ENCODE results near the gene MINDY1. TPM values are rescaled to one million over a fixed set of nuclear protein-coding genes. Genes with fewer than 3 reads are reported as not detected.

Gene MINDY1
- total and polyA plus RNA-seq, 2 donors (not counting 1 experiment from before 2014, with no cell fraction given): 7.6 to 16.1 TPM

- DNase-seq (no peak), ATAC-seq (ENCODE audit: low read depth) (no peak)
- Histone ChIP-seq H2AFZ (ENCODE audit: insufficient read depth, low read depth, low read length, poor library complexity, severe bottlenecking) (no peak overlapping the region), H3K27me3 (replicated peaks in 1 of 4; ENCODE audit: control extremely low read depth in 1 of 4, control insufficient read depth in 3 of 4, insufficient read depth in 4 of 4, low read length in 3 of 4) (no peaks in the 10 kb centered on the region), H3K9me3 (ENCODE audit: control extremely low read depth in 1 of 3, control insufficient read depth in 2 of 3, insufficient read depth in 1 of 3, low read length in 2 of 3) (no peaks in the 10 kb centered on the region), H4K20me1 (ENCODE audit: control insufficient read depth, insufficient read depth, low read length, poor library complexity, severe bottlenecking) (peaks cover 34% of the 10 kb centered on the region), H3K9ac (ENCODE audit: low read length) (no peak overlapping the region), H3K4me3 (ENCODE audit: control extremely low read depth in 1 of 5, extremely low read depth in 1 of 5, insufficient read depth in 1 of 5, low read depth in 2 of 5, low read length in 4 of 5) (no peak overlapping the region), H3K4me2 (replicated peaks; ENCODE audit: low read depth, low read length, poor library complexity, severe bottlenecking) (no peak overlapping the region), H3K4me1 (ENCODE audit: control insufficient read depth in 2 of 2, insufficient read depth in 2 of 2, low read length in 2 of 2) (peaks cover 0 to 2% of the 10 kb centered on the region in 2 donors), H3K36me3 (replicated peaks in 1 of 2; ENCODE audit: control extremely low read depth in 1 of 2, control insufficient read depth in 1 of 2, extremely low read depth in 1 of 2, insufficient read depth in 2 of 2, low read length in 1 of 2) (peaks cover 3 to 72% of the 10 kb centered on the region in 2 experiments), H3K27ac (ENCODE audit: low read length in 2 of 2) (no peak overlapping the region), H3K79me2 (ENCODE audit: control insufficient read depth, insufficient read depth, low read length) (peaks cover 22% of the 10 kb centered on the region)
- ChIA-PET CTCF (interaction anchor here (4.1 kb wide), 1 partner anchor 15 kb away, joined by 14 read pairs; no protein-coding TSS in a partner anchor), POLR2A (no interaction called here)
- Mint-ChIP-seq H3K4me1 (peaks cover 7% of the 10 kb centered on the region), H3K27ac (no peak overlapping the region), H3K27me3 (no peaks in the 10 kb centered on the region), H3K9me3 (ENCODE audit: insufficient read depth) (no peaks in the 10 kb centered on the region), H3K4me3 (no peak overlapping the region)
- TF ChIP-seq EZH2 (IDR thresholded peaks at IDR 0.05; ENCODE audit: borderline replicate concordance, insufficient read depth, low read depth, low read length, poor library complexity, severe bottlenecking) (no peak), CTCF (IDR thresholded peaks at IDR 0.05) (no peak)
- intact Hi-C loops (cut with micrococcal nuclease): no loop called here
- 88% methylated on average over 3 of the region's 6 CpGs for WGBS (ENCODE audit: insufficient coverage)
Observed at GRCh38 chr1:150966011-150966410, 40.7 kb downstream of the MINDY1 start.

GRCh38 chr1:150965605-150966004 is 41.1 kb downstream of the MINDY1 start:
- WGBS (ENCODE audit: insufficient coverage): no CpG with 5 or more reads among the region's 4 CpGs
- Histone ChIP-seq H3K27ac (ENCODE audit: low read length in 2 of 2) (no peak overlapping the region), H3K4me2 (replicated peaks; ENCODE audit: low read depth, low read length, poor library complexity, severe bottlenecking) (no peak overlapping the region), H3K4me3 (ENCODE audit: control extremely low read depth in 1 of 5, extremely low read depth in 1 of 5, insufficient read depth in 1 of 5, low read depth in 2 of 5, low read length in 4 of 5) (no peak overlapping the region), H4K20me1 (ENCODE audit: control insufficient read depth, insufficient read depth, low read length, poor library complexity, severe bottlenecking) (peaks cover 30% of the 10 kb centered on the region), H3K36me3 (replicated peaks in 1 of 2; ENCODE audit: control extremely low read depth in 1 of 2, control insufficient read depth in 1 of 2, extremely low read depth in 1 of 2, insufficient read depth in 2 of 2, low read length in 1 of 2) (peaks cover 4 to 77% of the 10 kb centered on the region in 2 experiments), H3K27me3 (replicated peaks in 1 of 4; ENCODE audit: control extremely low read depth in 1 of 4, control insufficient read depth in 3 of 4, insufficient read depth in 4 of 4, low read length in 3 of 4) (no peaks in the 10 kb centered on the region), H2AFZ (ENCODE audit: insufficient read depth, low read depth, low read length, poor library complexity, severe bottlenecking) (no peak overlapping the region), H3K9ac (ENCODE audit: low read length) (no peak overlapping the region), H3K9me3 (ENCODE audit: control extremely low read depth in 1 of 3, control insufficient read depth in 2 of 3, insufficient read depth in 1 of 3, low read length in 2 of 3) (no peaks in the 10 kb centered on the region), H3K79me2 (ENCODE audit: control insufficient read depth, insufficient read depth, low read length) (peaks cover 18% of the 10 kb centered on the region), H3K4me1 (ENCODE audit: control insufficient read depth in 2 of 2, insufficient read depth in 2 of 2, low read length in 2 of 2) (no peaks in the 10 kb centered on the region)
- ATAC-seq (ENCODE audit: low read depth) (no peak), DNase-seq (no peak)
- intact Hi-C loops (cut with micrococcal nuclease): no loop called here
- CTCF ChIA-PET: interaction anchor here (4.1 kb wide), 1 partner anchor 15 kb away, joined by 14 read pairs; no protein-coding TSS in a partner anchor
- POLR2A ChIA-PET: no interaction called here
- Mint-ChIP-seq H3K4me3 (no peak overlapping the region), H3K9me3 (ENCODE audit: insufficient read depth) (no peaks in the 10 kb centered on the region), H3K4me1 (peaks cover 4% of the 10 kb centered on the region), H3K27ac (no peak overlapping the region), H3K27me3 (no peaks in the 10 kb centered on the region)
- no peak for TF ChIP-seq EZH2 (IDR thresholded peaks at IDR 0.05; ENCODE audit: borderline replicate concordance, insufficient read depth, low read depth, low read length, poor library complexity, severe bottlenecking)
- no peak for TF ChIP-seq CTCF (IDR thresholded peaks at IDR 0.05)

Measured in B cell (primary cell).